Suprapubic skin (tissue), 4 donors: ENCODE results near the gene NFE2.

ENCODE experiments used
- CTCF ChIP-seq, 2 donors: fragments of 200-600 bp in 1 of 2; fragments of 450-650 bp in 1 of 2; sonication (generic) in 1 of 2; IDR thresholded peaks; one replicate each; pipeline ENCODE4 v1.5.1; 2016 to 2019; ENCODE audit warnings: antibody characterized with exemption in 2 of 2, mild to moderate bottlenecking in 1 of 2, moderate library complexity in 1 of 2
- POLR2A ChIP-seq, 2 donors: fragments of 450-650 bp; IDR thresholded peaks; one replicate each; pipeline ENCODE4 v1.6.1; 2017; ENCODE audit warnings: antibody characterized with exemption in 2 of 2, mild to moderate bottlenecking in 2 of 2, moderate library complexity in 2 of 2
- POLR2AphosphoS5 ChIP-seq, 3 donors: sonication (generic); formaldehyde crosslinking; IDR thresholded peaks; one replicate each; pipeline ENCODE4 v1.6.1; 2017; ENCODE audit warnings: antibody characterized with exemption in 3 of 3

- TF ChIP-seq CTCF (IDR thresholded peaks at IDR 0.05) (no peak), POLR2A (IDR thresholded peaks at IDR 0.05) (no peak), POLR2AphosphoS5 (IDR thresholded peaks at IDR 0.05) (no peak)
Observed at GRCh38 chr12:54331461-54331860, 30.6 kb upstream of the NFE2 start.
